PC-3 (cell line): ENCODE data around the gene VPS35L.

Source experiments
- EZH2 ChIP-seq: fragments of 300-600 bp; sonication (generic); IDR thresholded peaks from one replicate; pipeline ENCODE4 v1.6.1; 2017; ENCODE audit warnings: antibody characterized with exemption, mild to moderate bottlenecking, low read length; ENCODE audit not compliant: unreplicated experiment
- EZH2phosphoT487 ChIP-seq: fragments of 300-600 bp; sonication (generic); IDR thresholded peaks from 2 replicates; pipeline ENCODE4 v1.6.1; 2018; ENCODE audit warnings: mild to moderate bottlenecking, antibody characterized with exemption, low read length, borderline replicate concordance
- TF ChIP-seq, protein P1 (sequence below): fragments of 300-600 bp; sonication (generic); conservative IDR thresholded peaks from 2 replicates; pipeline ENCODE4 v1.5.1; 2017; ENCODE audit warnings: antibody characterized with exemption, low read depth, mild to moderate bottlenecking, low read length

DNA sequence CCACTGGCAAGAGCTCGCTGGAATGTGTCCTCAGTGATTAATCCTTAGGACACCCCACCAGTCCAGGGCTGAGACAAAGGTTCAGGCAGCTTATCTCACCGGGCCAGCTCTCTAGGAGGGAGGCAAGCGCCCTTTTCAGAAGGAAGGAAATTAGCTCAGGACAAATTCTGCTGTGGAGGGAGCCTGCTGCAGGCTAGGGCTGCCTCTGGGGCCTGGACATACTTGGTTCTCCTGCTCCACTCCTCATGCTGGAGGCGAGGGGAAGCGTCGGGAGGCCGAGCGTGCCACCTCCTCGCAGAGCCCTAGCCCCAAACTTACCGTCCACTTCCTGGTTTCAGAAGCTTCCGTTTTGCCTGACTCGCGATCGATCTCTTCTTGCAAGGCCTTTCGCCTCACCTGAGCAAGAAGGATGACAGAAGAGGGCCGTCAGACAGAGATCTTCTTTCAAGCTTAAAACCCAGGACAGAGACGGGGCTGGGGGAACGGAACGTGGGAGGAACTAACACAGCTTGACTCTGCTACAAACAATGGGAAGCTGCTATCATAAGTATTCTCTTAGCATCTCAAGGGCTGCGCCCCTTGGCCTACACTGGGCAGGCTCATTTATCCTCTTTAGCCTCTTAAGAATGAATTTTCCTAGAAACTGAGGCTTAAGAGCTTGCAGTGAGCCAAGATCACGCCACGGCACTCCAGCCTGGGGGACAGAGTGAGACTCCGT, 154.8 kb downstream of the VPS35L start:
- TF ChIP-seq EZH2 (no peak), EZH2phosphoT487 (no peak)
- TF ChIP-seq, protein P1, sequence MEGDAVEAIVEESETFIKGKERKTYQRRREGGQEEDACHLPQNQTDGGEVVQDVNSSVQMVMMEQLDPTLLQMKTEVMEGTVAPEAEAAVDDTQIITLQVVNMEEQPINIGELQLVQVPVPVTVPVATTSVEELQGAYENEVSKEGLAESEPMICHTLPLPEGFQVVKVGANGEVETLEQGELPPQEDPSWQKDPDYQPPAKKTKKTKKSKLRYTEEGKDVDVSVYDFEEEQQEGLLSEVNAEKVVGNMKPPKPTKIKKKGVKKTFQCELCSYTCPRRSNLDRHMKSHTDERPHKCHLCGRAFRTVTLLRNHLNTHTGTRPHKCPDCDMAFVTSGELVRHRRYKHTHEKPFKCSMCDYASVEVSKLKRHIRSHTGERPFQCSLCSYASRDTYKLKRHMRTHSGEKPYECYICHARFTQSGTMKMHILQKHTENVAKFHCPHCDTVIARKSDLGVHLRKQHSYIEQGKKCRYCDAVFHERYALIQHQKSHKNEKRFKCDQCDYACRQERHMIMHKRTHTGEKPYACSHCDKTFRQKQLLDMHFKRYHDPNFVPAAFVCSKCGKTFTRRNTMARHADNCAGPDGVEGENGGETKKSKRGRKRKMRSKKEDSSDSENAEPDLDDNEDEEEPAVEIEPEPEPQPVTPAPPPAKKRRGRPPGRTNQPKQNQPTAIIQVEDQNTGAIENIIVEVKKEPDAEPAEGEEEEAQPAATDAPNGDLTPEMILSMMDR = no peak
